ENCODE results near the gene RNU6-9. TPM values are rescaled to one million over a fixed set of nuclear protein-coding genes. Genes with fewer than 3 reads are reported as not detected.

Gene RNU6-9
- total RNA-seq, 1 experiment from 2014 or later, result not detected

DNA sequence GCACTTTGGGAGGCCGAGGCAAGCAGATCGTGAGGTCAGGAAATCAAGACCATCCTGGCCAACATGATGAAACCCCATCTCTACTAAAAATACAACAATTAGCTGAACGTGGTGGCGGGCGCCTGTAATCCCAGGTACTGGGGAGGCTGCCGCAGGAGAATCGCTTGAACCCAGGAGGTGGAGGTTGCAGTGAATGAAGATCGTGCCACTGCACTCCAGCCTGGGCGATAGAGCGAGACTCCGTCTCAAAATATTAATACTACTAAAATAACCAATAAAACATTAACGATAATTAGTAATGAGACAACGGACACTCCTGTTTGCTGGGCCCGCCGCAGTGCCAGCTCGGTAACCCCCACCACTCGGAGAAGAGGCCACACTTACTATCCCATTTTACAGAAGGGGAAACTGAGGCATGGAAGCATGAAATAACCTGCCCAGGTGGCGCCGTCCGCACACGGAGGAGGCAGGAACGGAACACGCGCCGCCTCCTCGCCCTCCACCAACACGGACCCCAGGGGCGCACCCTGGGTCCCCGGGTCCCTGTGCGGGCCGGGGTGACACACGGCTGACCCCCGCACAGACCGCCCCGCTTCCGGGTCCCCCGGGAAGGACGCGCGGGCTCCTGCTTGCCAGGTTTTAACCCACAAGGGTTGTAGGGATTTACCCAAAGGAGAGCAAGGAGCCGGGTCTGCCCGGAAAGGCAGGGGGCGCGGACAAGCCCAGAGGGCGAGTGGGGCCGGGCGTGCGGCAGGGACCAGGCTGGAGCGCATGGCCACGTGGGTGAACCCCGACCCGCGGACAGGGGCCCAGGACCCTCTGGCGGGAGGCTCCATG lies 18.1 kb downstream of the RNU6-9 start:
- H3K9me3 ChIP-seq (ENCODE audit: low read length), result no peaks in the 10 kb centered on the region
- CTCF ChIA-PET, result no interaction called here
- H3K79me2 ChIP-seq (ENCODE audit: low read length), result peaks cover 46% of the 10 kb centered on the region
- BruUV-seq (replicated peaks), result no TSS peak
- no peak overlapping the region for H2AFZ ChIP-seq (ENCODE audit: low read length)
- no peaks in the 10 kb centered on the region for H3K36me3 ChIP-seq (ENCODE audit: low read depth, low read length)
- no peaks in the 10 kb centered on the region for H4K20me1 ChIP-seq (ENCODE audit: low read length)
- peak overlapping the region; percentile 53 for H3K4me3 ChIP-seq (ENCODE audit: low read length)
- no peaks in the 10 kb centered on the region for H3F3A ChIP-seq (ENCODE audit: low read length, unreplicated experiment)
- TF ChIP-seq EZH2phosphoT487 (IDR thresholded peaks at IDR 0.05; ENCODE audit: borderline replicate concordance, low read length), result no peak
- TF ChIP-seq, protein P1, sequence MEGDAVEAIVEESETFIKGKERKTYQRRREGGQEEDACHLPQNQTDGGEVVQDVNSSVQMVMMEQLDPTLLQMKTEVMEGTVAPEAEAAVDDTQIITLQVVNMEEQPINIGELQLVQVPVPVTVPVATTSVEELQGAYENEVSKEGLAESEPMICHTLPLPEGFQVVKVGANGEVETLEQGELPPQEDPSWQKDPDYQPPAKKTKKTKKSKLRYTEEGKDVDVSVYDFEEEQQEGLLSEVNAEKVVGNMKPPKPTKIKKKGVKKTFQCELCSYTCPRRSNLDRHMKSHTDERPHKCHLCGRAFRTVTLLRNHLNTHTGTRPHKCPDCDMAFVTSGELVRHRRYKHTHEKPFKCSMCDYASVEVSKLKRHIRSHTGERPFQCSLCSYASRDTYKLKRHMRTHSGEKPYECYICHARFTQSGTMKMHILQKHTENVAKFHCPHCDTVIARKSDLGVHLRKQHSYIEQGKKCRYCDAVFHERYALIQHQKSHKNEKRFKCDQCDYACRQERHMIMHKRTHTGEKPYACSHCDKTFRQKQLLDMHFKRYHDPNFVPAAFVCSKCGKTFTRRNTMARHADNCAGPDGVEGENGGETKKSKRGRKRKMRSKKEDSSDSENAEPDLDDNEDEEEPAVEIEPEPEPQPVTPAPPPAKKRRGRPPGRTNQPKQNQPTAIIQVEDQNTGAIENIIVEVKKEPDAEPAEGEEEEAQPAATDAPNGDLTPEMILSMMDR (conservative IDR thresholded peaks at IDR 0.05; ENCODE audit: low read depth, low read length), result no peak
- no peak for TF ChIP-seq EZH2 (IDR thresholded peaks at IDR 0.05; ENCODE audit: low read length, unreplicated experiment)
- peaks cover 9% of the 10 kb centered on the region for H3K4me1 ChIP-seq (ENCODE audit: insufficient read depth, low read length)
- H3K27ac ChIP-seq (ENCODE audit: low read length), result no peak overlapping the region
- no peak for DNase-seq
- no peaks in the 10 kb centered on the region for H3K9me2 ChIP-seq (replicated peaks; ENCODE audit: low read length)
- peak overlapping the region; percentile 72 for H3K4me2 ChIP-seq (ENCODE audit: low read length)
- no peak for ATAC-seq
- POLR2A ChIA-PET (ENCODE audit: unreplicated experiment), result no interaction called here
- no peaks in the 10 kb centered on the region for H3K27me3 ChIP-seq (ENCODE audit: low read length)
- intact Hi-C loops (cut with micrococcal nuclease), result no loop called here
- no peak overlapping the region for H3K9ac ChIP-seq (ENCODE audit: low read length)

DNA sequence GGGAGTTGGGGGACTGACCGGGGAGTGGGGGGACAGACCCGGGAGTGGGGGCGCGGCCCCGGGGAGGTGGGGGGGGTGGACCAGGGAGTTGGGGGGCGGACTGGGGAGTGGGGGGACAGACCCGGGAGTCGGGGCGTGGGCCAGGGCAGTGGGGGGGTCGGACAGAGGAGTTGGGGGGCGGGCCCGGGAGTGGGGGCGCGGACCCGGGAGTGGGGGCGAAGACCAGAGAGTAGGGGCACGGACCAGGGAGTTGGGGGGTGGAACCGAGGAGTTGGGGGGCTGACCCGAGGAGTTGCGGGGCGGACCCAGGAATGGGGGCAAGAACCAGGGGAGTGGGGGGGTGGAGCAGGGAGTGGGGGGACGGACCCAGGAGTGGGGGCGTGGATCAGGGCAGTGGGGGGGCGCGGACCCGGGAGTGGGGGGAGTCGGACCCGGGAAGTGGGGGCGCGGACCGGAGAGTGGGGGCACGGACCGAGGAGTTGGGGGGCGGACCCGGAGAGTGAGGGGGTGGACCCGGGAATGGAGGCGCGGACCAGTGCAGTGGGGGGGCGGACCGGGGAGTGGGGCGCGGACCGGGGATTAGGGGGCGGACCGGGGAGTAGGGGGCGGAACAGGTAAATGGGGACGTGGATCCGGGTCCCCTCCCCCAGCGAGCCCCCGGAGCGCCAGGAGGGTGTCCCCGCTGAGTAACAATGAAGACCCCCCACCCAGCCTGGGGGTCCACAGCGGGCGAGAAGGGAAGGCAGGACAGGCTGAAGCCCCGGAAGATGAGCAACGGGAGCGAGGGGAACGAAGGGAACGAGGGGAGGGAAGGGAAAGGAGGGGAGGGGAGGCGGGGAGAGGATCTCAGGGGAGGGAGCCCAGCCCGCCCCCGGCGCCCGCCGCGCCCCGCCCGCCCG lies 19.1 kb downstream of the RNU6-9 start:
- Histone ChIP-seq H3K79me2 (ENCODE audit: low read length) (peaks cover 36% of the 10 kb centered on the region), H3K4me2 (ENCODE audit: low read length) (peak overlapping the region; percentile 77), H3K27me3 (ENCODE audit: low read length) (no peaks in the 10 kb centered on the region), H3K9ac (ENCODE audit: low read length) (peak overlapping the region; percentile 73), H3K9me3 (ENCODE audit: low read length) (no peaks in the 10 kb centered on the region), H3K4me3 (ENCODE audit: low read length) (peak overlapping the region; percentile 79), H3F3A (ENCODE audit: low read length, unreplicated experiment) (no peaks in the 10 kb centered on the region), H3K4me1 (ENCODE audit: insufficient read depth, low read length) (peaks cover 9% of the 10 kb centered on the region), H3K9me2 (replicated peaks; ENCODE audit: low read length) (no peaks in the 10 kb centered on the region), H3K36me3 (ENCODE audit: low read depth, low read length) (no peaks in the 10 kb centered on the region), H3K27ac (ENCODE audit: low read length) (peak overlapping the region; percentile 23; the same call in 1 of the 2 replicates), H2AFZ (ENCODE audit: low read length) (no peak overlapping the region), H4K20me1 (ENCODE audit: low read length) (no peaks in the 10 kb centered on the region)
- BruUV-seq (replicated peaks), result no TSS peak
- intact Hi-C loops (cut with micrococcal nuclease), result no loop called here
- no peak for DNase-seq
- peak; percentile 2; the same call in 1 of the 2 replicates for ATAC-seq
- ChIA-PET POLR2A (ENCODE audit: unreplicated experiment) (no interaction called here), CTCF (no interaction called here)
- TF ChIP-seq, protein P1 (conservative IDR thresholded peaks at IDR 0.05; ENCODE audit: low read depth, low read length), result no peak
- no peak for TF ChIP-seq EZH2phosphoT487 (IDR thresholded peaks at IDR 0.05; ENCODE audit: borderline replicate concordance, low read length)
